Hepatocyte (in vitro differentiated cells): ENCODE data around the gene ASTN2.

Experiments used
- EZH2phosphoT487 ChIP-seq: fragments of 200-600 bp; sonication (generic); IDR thresholded peaks from one replicate; pipeline ENCODE4 v1.6.1; 2018; ENCODE audit warnings: antibody characterized with exemption, mild to moderate bottlenecking, low read depth, moderate library complexity; ENCODE audit not compliant: unreplicated experiment, severe bottlenecking
- TF ChIP-seq, protein P1 (sequence below): fragments of 200-600 bp; sonication (generic); IDR thresholded peaks from 2 replicates; pipeline ENCODE4 v1.5.1; 2016; ENCODE audit warnings: antibody characterized with exemption, mild to moderate bottlenecking; ENCODE audit not compliant: poor library complexity

DNA sequence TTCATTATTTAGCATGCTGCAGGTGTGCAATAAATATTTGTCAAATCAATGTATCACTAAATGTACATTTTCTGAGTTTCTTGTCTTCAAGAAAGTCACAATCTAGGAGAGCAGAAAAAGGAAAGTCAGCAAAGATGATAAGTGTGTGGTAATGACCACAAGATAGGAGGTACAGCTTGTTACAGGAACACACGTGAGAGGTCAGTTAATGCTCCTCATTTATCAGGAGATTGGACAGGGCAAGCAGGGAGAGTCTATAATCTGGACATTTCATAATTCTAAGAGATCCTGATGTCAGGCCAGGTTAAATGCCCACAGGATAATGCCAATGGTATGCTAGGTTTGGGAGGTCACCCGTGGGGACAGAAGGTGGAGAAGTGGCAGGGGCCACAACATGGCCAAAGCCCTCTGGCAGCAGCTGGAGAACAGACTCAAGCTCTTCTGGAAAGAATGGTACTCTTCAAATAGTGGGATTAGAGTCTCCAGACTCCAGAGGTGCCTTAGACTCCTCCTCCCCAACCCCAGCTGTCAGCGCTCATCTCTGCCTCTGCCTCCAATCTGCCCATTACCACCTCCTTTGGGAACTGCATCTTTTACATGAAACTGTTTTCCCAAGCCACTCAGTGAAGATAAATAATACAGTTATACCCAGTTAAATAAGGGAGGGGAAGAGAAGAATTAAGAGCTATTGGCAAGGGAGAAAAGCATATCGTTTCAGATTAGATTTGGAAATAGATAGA is 114.3 kb downstream of the ASTN2 start:
- TF ChIP-seq, protein P1, sequence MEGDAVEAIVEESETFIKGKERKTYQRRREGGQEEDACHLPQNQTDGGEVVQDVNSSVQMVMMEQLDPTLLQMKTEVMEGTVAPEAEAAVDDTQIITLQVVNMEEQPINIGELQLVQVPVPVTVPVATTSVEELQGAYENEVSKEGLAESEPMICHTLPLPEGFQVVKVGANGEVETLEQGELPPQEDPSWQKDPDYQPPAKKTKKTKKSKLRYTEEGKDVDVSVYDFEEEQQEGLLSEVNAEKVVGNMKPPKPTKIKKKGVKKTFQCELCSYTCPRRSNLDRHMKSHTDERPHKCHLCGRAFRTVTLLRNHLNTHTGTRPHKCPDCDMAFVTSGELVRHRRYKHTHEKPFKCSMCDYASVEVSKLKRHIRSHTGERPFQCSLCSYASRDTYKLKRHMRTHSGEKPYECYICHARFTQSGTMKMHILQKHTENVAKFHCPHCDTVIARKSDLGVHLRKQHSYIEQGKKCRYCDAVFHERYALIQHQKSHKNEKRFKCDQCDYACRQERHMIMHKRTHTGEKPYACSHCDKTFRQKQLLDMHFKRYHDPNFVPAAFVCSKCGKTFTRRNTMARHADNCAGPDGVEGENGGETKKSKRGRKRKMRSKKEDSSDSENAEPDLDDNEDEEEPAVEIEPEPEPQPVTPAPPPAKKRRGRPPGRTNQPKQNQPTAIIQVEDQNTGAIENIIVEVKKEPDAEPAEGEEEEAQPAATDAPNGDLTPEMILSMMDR: no peak
- TF ChIP-seq EZH2phosphoT487: no peak
